ENCODE measurements around the gene MRTO4.

Gene MRTO4

GRCh38 chr1:19251305-19252196, at the start of gene MRTO4, which contains the start of gene EMC1:
Gene MRTO4 (plus strand): TSS chr1:19251805. CDS start chr1:19251836, 31 bp downstream.
Gene EMC1 (minus strand): TSS chr1:19251524. CDS start chr1:19251509, 15 bp downstream.
- CTCF ChIA-PET: interaction anchor here (1.0 to 2.1 kb wide), 5 partner anchors 11 to 410 kb away, joined by 4 to 12 read pairs (median 4); no protein-coding TSS in a partner anchor
- no peaks in the 10 kb centered on the region for H3K9me3 ChIP-seq (ENCODE audit: control insufficient read depth, insufficient read depth, low read depth, low read length)
- H3K36me3 ChIP-seq (ENCODE audit: control insufficient read depth in 2 of 2, insufficient read depth in 1 of 2, low read length in 2 of 2): peaks cover 0 to 54% of the 10 kb centered on the region in 2 experiments; a peak in 2 of 3 replicates
- POLR2A ChIA-PET: interaction anchor here (0.5 to 2.2 kb wide), 10 partner anchors 9 to 65 kb away, joined by 3 to 11 read pairs (median 4); partner anchors contain the start of genes AKR7A2, SLC66A1 and UBR4
- peak within 1 kb of the TSS; percentile 96 for H3K4me3 ChIP-seq (ENCODE audit: low read depth, low read length)
- peak within 1 kb of the TSS; percentile 98 for H3K27ac ChIP-seq (ENCODE audit: extremely low read depth, low read depth, low read length)
- H3K4me1 ChIP-seq (ENCODE audit: control insufficient read depth, insufficient read depth, low read length): no peaks in the 10 kb centered on the region
- TF ChIP-seq ZFHX2 (tag by site-specific recombination; conservative IDR thresholded peaks at IDR 0.05): peak; percentile 95
- TF ChIP-seq GLIS2 (tag by site-specific recombination; IDR thresholded peaks at IDR 0.05): peak; percentile 53
- peak; percentile 96 for TF ChIP-seq ZXDB (tag by site-specific recombination; IDR thresholded peaks at IDR 0.05)
- no peak; the same call in 1 of the 2 replicates for TF ChIP-seq ZNF146 (tag by site-specific recombination; IDR thresholded peaks at IDR 0.05)
- no peak for TF ChIP-seq ZNF560 (tag by site-specific recombination; IDR thresholded peaks at IDR 0.05; ENCODE audit: borderline replicate concordance)
- peak; percentile 86 for TF ChIP-seq ZNF692 (tag by site-specific recombination; IDR thresholded peaks at IDR 0.05)
- TF ChIP-seq OVOL3 (tag by site-specific recombination; IDR thresholded peaks at IDR 0.05): 0 out of 2 replicates have a peak, but pooled peaks have one; percentile 54
- TF ChIP-seq ZNF169 (tag by site-specific recombination; IDR thresholded peaks at IDR 0.05): no peak
- no peak for TF ChIP-seq ZNF223 (tag by site-specific recombination; IDR thresholded peaks at IDR 0.05)
- TF ChIP-seq KLF17 (tag by site-specific recombination; IDR thresholded peaks at IDR 0.05): peak; percentile 94
- TF ChIP-seq ZNF549 (tag by site-specific recombination; IDR thresholded peaks at IDR 0.05): no peak
- TF ChIP-seq ZNF416 (tag by site-specific recombination; IDR thresholded peaks at IDR 0.05): no peak
- TF ChIP-seq OSR2 (tag by site-specific recombination; IDR thresholded peaks at IDR 0.05): no peak; the same call in 1 of the 2 replicates
- TF ChIP-seq, protein P1, sequence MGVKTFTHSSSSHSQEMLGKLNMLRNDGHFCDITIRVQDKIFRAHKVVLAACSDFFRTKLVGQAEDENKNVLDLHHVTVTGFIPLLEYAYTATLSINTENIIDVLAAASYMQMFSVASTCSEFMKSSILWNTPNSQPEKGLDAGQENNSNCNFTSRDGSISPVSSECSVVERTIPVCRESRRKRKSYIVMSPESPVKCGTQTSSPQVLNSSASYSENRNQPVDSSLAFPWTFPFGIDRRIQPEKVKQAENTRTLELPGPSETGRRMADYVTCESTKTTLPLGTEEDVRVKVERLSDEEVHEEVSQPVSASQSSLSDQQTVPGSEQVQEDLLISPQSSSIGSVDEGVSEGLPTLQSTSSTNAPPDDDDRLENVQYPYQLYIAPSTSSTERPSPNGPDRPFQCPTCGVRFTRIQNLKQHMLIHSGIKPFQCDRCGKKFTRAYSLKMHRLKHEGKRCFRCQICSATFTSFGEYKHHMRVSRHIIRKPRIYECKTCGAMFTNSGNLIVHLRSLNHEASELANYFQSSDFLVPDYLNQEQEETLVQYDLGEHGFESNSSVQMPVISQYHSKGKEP (tag by site-specific recombination; IDR thresholded peaks at IDR 0.05): 0 out of 2 replicates have a peak, but pooled peaks have one; percentile 5
- peak; percentile 90 for TF ChIP-seq ZEB2 (tag by site-specific recombination; IDR thresholded peaks at IDR 0.05)
- TF ChIP-seq TRIM28 (IDR thresholded peaks at IDR 0.05; ENCODE audit: borderline replicate concordance, low read length): no peak
- TF ChIP-seq ZNF157 (tag by site-specific recombination; IDR thresholded peaks at IDR 0.05): no peak
- TF ChIP-seq ZNF664 (tag by site-specific recombination; IDR thresholded peaks at IDR 0.05): no peak
- TF ChIP-seq SALL2 (tag by site-specific recombination; IDR thresholded peaks at IDR 0.05; ENCODE audit: borderline replicate concordance): no peak
- peak; percentile 82 for TF ChIP-seq ZFP69B (tag by site-specific recombination; IDR thresholded peaks at IDR 0.05)
- no peak for TF ChIP-seq ZNF596 (tag by site-specific recombination; IDR thresholded peaks at IDR 0.05)
- peak; percentile 67 for TF ChIP-seq ZBTB8A (tag by site-specific recombination; IDR thresholded peaks at IDR 0.05)
- peak; percentile 69; the same call in 1 of the 2 replicates for TF ChIP-seq ZNF394 (tag by site-specific recombination; IDR thresholded peaks at IDR 0.05; ENCODE audit: borderline replicate concordance)
- TF ChIP-seq, protein P2, sequence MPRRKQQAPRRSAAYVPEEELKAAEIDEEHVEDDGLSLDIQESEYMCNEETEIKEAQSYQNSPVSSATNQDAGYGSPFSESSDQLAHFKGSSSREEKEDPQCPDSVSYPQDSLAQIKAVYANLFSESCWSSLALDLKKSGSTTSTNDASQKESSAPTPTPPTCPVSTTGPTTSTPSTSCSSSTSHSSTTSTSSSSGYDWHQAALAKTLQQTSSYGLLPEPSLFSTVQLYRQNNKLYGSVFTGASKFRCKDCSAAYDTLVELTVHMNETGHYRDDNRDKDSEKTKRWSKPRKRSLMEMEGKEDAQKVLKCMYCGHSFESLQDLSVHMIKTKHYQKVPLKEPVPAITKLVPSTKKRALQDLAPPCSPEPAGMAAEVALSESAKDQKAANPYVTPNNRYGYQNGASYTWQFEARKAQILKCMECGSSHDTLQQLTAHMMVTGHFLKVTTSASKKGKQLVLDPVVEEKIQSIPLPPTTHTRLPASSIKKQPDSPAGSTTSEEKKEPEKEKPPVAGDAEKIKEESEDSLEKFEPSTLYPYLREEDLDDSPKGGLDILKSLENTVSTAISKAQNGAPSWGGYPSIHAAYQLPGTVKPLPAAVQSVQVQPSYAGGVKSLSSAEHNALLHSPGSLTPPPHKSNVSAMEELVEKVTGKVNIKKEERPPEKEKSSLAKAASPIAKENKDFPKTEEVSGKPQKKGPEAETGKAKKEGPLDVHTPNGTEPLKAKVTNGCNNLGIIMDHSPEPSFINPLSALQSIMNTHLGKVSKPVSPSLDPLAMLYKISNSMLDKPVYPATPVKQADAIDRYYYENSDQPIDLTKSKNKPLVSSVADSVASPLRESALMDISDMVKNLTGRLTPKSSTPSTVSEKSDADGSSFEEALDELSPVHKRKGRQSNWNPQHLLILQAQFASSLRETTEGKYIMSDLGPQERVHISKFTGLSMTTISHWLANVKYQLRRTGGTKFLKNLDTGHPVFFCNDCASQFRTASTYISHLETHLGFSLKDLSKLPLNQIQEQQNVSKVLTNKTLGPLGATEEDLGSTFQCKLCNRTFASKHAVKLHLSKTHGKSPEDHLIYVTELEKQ (tag by site-specific recombination; IDR thresholded peaks at IDR 0.05; ENCODE audit: borderline replicate concordance): no peak
- TF ChIP-seq HOXD13 (CRISPR knock-in tag; IDR thresholded peaks at IDR 0.05; ENCODE audit: borderline replicate concordance): 0 out of 2 replicates have a peak, but pooled peaks have one; percentile 7
- no peak for TF ChIP-seq KLF1 (tag by site-specific recombination; IDR thresholded peaks at IDR 0.05)
- TF ChIP-seq ZFP41 (tag by site-specific recombination; IDR thresholded peaks at IDR 0.05; ENCODE audit: borderline replicate concordance): no peak
- TF ChIP-seq, protein P3, sequence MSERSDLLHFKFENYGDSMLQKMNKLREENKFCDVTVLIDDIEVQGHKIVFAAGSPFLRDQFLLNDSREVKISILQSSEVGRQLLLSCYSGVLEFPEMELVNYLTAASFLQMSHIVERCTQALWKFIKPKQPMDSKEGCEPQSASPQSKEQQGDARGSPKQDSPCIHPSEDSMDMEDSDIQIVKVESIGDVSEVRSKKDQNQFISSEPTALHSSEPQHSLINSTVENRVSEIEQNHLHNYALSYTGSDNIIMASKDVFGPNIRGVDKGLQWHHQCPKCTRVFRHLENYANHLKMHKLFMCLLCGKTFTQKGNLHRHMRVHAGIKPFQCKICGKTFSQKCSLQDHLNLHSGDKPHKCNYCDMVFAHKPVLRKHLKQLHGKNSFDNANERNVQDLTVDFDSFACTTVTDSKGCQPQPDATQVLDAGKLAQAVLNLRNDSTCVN (tag by site-specific recombination; optimal IDR thresholded peaks at IDR 0.05): peak; percentile 94
- TF ChIP-seq KLF16 (tag by site-specific recombination; IDR thresholded peaks at IDR 0.05): peak; percentile 93

Data from HEK293 (cell line).